ENCODE results near the gene ART1. TPM values are rescaled to one million over a fixed set of nuclear protein-coding genes. Genes with fewer than 3 reads are reported as not detected.

The ART1 gene
- total and polyA plus RNA-seq, 4 donors = not detected

- Histone ChIP-seq H3K9ac (ENCODE audit: low read depth in 1 of 2, low read length in 2 of 2) (no peak overlapping the region), H3K27ac (ENCODE audit: low read depth in 1 of 2, low read length in 2 of 2) (no peak overlapping the region), H3K9me3 (ENCODE audit: control insufficient read depth in 4 of 4, low read length in 3 of 4) (no peaks in the 10 kb centered on the region), H3K4me1 (ENCODE audit: control insufficient read depth in 4 of 4, insufficient read depth in 4 of 4, low read length in 3 of 4) (no peaks in the 10 kb centered on the region), H3K36me3 (ENCODE audit: control insufficient read depth in 4 of 4, insufficient read depth in 3 of 4, low read depth in 1 of 4, low read length in 3 of 4) (no peaks in the 10 kb centered on the region), H3K4me3 (ENCODE audit: low read depth in 1 of 3, low read length in 3 of 3) (no peak overlapping the region), H3K27me3 (ENCODE audit: control insufficient read depth in 4 of 4, insufficient read depth in 4 of 4, low read length in 3 of 4) (no peaks in the 10 kb centered on the region)
- 93% methylated on average over 8 of the region's 8 CpGs for WGBS
- no peak for DNase-seq (ENCODE audit: low spot score)
- TF ChIP-seq, protein P1, sequence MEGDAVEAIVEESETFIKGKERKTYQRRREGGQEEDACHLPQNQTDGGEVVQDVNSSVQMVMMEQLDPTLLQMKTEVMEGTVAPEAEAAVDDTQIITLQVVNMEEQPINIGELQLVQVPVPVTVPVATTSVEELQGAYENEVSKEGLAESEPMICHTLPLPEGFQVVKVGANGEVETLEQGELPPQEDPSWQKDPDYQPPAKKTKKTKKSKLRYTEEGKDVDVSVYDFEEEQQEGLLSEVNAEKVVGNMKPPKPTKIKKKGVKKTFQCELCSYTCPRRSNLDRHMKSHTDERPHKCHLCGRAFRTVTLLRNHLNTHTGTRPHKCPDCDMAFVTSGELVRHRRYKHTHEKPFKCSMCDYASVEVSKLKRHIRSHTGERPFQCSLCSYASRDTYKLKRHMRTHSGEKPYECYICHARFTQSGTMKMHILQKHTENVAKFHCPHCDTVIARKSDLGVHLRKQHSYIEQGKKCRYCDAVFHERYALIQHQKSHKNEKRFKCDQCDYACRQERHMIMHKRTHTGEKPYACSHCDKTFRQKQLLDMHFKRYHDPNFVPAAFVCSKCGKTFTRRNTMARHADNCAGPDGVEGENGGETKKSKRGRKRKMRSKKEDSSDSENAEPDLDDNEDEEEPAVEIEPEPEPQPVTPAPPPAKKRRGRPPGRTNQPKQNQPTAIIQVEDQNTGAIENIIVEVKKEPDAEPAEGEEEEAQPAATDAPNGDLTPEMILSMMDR (IDR thresholded peaks at IDR 0.05; ENCODE audit: low read depth, low read length, missing input control) = no peak
- TF ChIP-seq, protein P2, sequence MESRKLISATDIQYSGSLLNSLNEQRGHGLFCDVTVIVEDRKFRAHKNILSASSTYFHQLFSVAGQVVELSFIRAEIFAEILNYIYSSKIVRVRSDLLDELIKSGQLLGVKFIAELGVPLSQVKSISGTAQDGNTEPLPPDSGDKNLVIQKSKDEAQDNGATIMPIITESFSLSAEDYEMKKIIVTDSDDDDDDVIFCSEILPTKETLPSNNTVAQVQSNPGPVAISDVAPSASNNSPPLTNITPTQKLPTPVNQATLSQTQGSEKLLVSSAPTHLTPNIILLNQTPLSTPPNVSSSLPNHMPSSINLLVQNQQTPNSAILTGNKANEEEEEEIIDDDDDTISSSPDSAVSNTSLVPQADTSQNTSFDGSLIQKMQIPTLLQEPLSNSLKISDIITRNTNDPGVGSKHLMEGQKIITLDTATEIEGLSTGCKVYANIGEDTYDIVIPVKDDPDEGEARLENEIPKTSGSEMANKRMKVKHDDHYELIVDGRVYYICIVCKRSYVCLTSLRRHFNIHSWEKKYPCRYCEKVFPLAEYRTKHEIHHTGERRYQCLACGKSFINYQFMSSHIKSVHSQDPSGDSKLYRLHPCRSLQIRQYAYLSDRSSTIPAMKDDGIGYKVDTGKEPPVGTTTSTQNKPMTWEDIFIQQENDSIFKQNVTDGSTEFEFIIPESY (IDR thresholded peaks at IDR 0.05) = no peak
- TF ChIP-seq SP1 (IDR thresholded peaks at IDR 0.05) (no peak), TAF1 (conservative IDR thresholded peaks at IDR 0.05) (no peak), HNF4G (IDR thresholded peaks at IDR 0.05) (no peak), RXRA (IDR thresholded peaks at IDR 0.05) (no peak), HNF4A (conservative IDR thresholded peaks at IDR 0.05) (no peak), EGR1 (IDR thresholded peaks at IDR 0.05; ENCODE audit: low read depth in 2 of 2) (no peak), RAD21 (IDR thresholded peaks at IDR 0.05) (no peak), NR2F2 (IDR thresholded peaks at IDR 0.05) (no peak), FOXA1 (IDR thresholded peaks at IDR 0.05) (no peak), GABPA (IDR thresholded peaks at IDR 0.05 in 1 of 2, conservative IDR thresholded peaks at IDR 0.05 in 1 of 2) (no peak), FOXA2 (IDR thresholded peaks at IDR 0.05) (no peak), JUND (IDR thresholded peaks at IDR 0.05) (no peak), YY1 (IDR thresholded peaks at IDR 0.05) (no peak)
- TF ChIP-seq, protein P3, sequence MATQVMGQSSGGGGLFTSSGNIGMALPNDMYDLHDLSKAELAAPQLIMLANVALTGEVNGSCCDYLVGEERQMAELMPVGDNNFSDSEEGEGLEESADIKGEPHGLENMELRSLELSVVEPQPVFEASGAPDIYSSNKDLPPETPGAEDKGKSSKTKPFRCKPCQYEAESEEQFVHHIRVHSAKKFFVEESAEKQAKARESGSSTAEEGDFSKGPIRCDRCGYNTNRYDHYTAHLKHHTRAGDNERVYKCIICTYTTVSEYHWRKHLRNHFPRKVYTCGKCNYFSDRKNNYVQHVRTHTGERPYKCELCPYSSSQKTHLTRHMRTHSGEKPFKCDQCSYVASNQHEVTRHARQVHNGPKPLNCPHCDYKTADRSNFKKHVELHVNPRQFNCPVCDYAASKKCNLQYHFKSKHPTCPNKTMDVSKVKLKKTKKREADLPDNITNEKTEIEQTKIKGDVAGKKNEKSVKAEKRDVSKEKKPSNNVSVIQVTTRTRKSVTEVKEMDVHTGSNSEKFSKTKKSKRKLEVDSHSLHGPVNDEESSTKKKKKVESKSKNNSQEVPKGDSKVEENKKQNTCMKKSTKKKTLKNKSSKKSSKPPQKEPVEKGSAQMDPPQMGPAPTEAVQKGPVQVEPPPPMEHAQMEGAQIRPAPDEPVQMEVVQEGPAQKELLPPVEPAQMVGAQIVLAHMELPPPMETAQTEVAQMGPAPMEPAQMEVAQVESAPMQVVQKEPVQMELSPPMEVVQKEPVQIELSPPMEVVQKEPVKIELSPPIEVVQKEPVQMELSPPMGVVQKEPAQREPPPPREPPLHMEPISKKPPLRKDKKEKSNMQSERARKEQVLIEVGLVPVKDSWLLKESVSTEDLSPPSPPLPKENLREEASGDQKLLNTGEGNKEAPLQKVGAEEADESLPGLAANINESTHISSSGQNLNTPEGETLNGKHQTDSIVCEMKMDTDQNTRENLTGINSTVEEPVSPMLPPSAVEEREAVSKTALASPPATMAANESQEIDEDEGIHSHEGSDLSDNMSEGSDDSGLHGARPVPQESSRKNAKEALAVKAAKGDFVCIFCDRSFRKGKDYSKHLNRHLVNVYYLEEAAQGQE (IDR thresholded peaks at IDR 0.05) = no peak
- TF ChIP-seq, protein P4, sequence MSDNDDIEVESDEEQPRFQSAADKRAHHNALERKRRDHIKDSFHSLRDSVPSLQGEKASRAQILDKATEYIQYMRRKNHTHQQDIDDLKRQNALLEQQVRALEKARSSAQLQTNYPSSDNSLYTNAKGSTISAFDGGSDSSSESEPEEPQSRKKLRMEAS (IDR thresholded peaks at IDR 0.05) = no peak
- TF ChIP-seq, protein P5, sequence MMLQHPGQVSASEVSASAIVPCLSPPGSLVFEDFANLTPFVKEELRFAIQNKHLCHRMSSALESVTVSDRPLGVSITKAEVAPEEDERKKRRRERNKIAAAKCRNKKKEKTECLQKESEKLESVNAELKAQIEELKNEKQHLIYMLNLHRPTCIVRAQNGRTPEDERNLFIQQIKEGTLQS (IDR thresholded peaks at IDR 0.05) = no peak
Measured at GRCh38 chr11:3658252-3658651, 13.3 kb downstream of the ART1 start.
